Activated T-helper 17 cell treated with anti-CD3 and anti-CD28 coated beads, Interleukin-2, amount 50 U/mL, for 72 hours (primary cell): ENCODE measurements around the gene ZFP91. TPM values are rescaled to one million over a fixed set of nuclear protein-coding genes. Genes with fewer than 3 reads are reported as not detected.

Experiments
- ATAC-seq: fragments of 150-1000 bp; cut with Tn5 transposase; replicated peaks from 2 replicates; pipeline ENCODE4 v1.10.0; 2021; ENCODE audit warnings: mild to moderate bottlenecking, moderate library complexity
- H3K27ac Mint-ChIP-seq: one replicate; pipeline ENCODE4 v1.8.0; 2022; ENCODE audit warnings: mixed read lengths
- H3K27me3 Mint-ChIP-seq: one replicate; pipeline ENCODE4 v1.8.0; 2022; ENCODE audit warnings: mixed read lengths
- H3K36me3 Mint-ChIP-seq: one replicate; pipeline ENCODE4 v1.8.0; 2022; ENCODE audit warnings: low read depth, mild to moderate bottlenecking, mixed read lengths
- H3K4me1 Mint-ChIP-seq: one replicate; pipeline ENCODE4 v1.8.0; 2022; ENCODE audit warnings: mixed read lengths
- H3K4me3 Mint-ChIP-seq: one replicate; pipeline ENCODE4 v1.8.0; 2022; ENCODE audit warnings: mild to moderate bottlenecking, mixed read lengths
- H3K9me3 Mint-ChIP-seq: one replicate; pipeline ENCODE4 v1.8.0; 2022; ENCODE audit warnings: mixed read lengths
- total RNA-seq, 2 donors: library from RNA; stranded (reverse); gene quantifications; one replicate each; pipeline ENCODE4 v1.2.3, GENCODE V29; 2022

The ZFP91 gene
- total RNA-seq, 2 donors from 2014 or later, result 45.7 to 47.4 TPM

- no peaks in the 10 kb centered on the region for H3K9me3 Mint-ChIP-seq
- H3K27ac Mint-ChIP-seq, result peak overlapping the region; percentile 100
- peaks cover 6% of the 10 kb centered on the region for H3K4me1 Mint-ChIP-seq
- ATAC-seq, result no peak
- H3K36me3 Mint-ChIP-seq, result peaks cover 85% of the 10 kb centered on the region
- H3K27me3 Mint-ChIP-seq, result no peaks in the 10 kb centered on the region
- H3K4me3 Mint-ChIP-seq, result peak overlapping the region; percentile 96
Observed at GRCh38 chr11:58576887-58577471, 1.9 kb upstream of the ZFP91 start.

GRCh38 chr11:58577555-58578135 lies 1.2 kb upstream of the ZFP91 start:
- peak; percentile 63 for ATAC-seq
- Mint-ChIP-seq H3K36me3 (peaks cover 87% of the 10 kb centered on the region), H3K27ac (peak overlapping the region; percentile 100), H3K27me3 (no peaks in the 10 kb centered on the region), H3K9me3 (no peaks in the 10 kb centered on the region), H3K4me3 (peak overlapping the region; percentile 96), H3K4me1 (peaks cover 10% of the 10 kb centered on the region)

- Mint-ChIP-seq H3K27ac (peak overlapping the region; percentile 100), H3K4me3 (peak overlapping the region; percentile 96), H3K9me3 (no peaks in the 10 kb centered on the region), H3K4me1 (peaks cover 12% of the 10 kb centered on the region), H3K27me3 (no peaks in the 10 kb centered on the region), H3K36me3 (peaks cover 88% of the 10 kb centered on the region)
- no peak for ATAC-seq
Observed at GRCh38 chr11:58578136-58578634, 678 bp upstream of the ZFP91 start.

GRCh38 chr11:58579192-58580129 lies 598 bp downstream of the ZFP91 start:
- Mint-ChIP-seq H3K4me3 (peak overlapping the region; percentile 96), H3K27ac (peak overlapping the region; percentile 100), H3K27me3 (no peaks in the 10 kb centered on the region), H3K36me3 (peaks cover 86% of the 10 kb centered on the region), H3K4me1 (peaks cover 14% of the 10 kb centered on the region), H3K9me3 (no peaks in the 10 kb centered on the region)
- ATAC-seq, result peak; percentile 41

- H3K27ac Mint-ChIP-seq, result peak overlapping the region; percentile 100
Observed at GRCh38 chr11:58580311-58580710, 1.4 kb downstream of the ZFP91 start.

GRCh38 chr11:58582437-58582836 lies 3.6 kb downstream of the ZFP91 start:
- Mint-ChIP-seq H3K4me1 (peaks cover 27% of the 10 kb centered on the region), H3K27me3 (no peaks in the 10 kb centered on the region), H3K4me3 (peak overlapping the region; percentile 96), H3K9me3 (no peaks in the 10 kb centered on the region), H3K27ac (peak overlapping the region; percentile 100), H3K36me3 (peaks cover 95% of the 10 kb centered on the region)
- no peak for ATAC-seq

More at GRCh38 chr11:58580311-58580710, 1.4 kb downstream of the ZFP91 start:
- Mint-ChIP-seq H3K4me3 (peak overlapping the region; percentile 96), H3K4me1 (peaks cover 14% of the 10 kb centered on the region), H3K9me3 (no peaks in the 10 kb centered on the region), H3K27me3 (no peaks in the 10 kb centered on the region), H3K36me3 (peaks cover 86% of the 10 kb centered on the region)
- ATAC-seq, result no peak

GRCh38 chr11:58586998-58587397 lies 8.1 kb downstream of the ZFP91 start:
- Mint-ChIP-seq H3K9me3 (no peaks in the 10 kb centered on the region), H3K27me3 (no peaks in the 10 kb centered on the region), H3K36me3 (peaks cover 97% of the 10 kb centered on the region), H3K4me1 (peaks cover 31% of the 10 kb centered on the region), H3K27ac (no peak overlapping the region), H3K4me3 (no peak overlapping the region)
- no peak for ATAC-seq

GRCh38 chr11:58591659-58592058 lies 12.8 kb downstream of the ZFP91 start:
- no peak for ATAC-seq
- Mint-ChIP-seq H3K36me3 (peaks cover 98% of the 10 kb centered on the region), H3K27ac (no peak overlapping the region), H3K4me1 (peaks cover 42% of the 10 kb centered on the region), H3K27me3 (no peaks in the 10 kb centered on the region), H3K4me3 (peak overlapping the region; percentile 38), H3K9me3 (no peaks in the 10 kb centered on the region)

GRCh38 chr11:58592760-58593472 lies 14.1 kb downstream of the ZFP91 start:
- H3K36me3 Mint-ChIP-seq, result peaks cover 95% of the 10 kb centered on the region
- H3K4me1 Mint-ChIP-seq, result peaks cover 46% of the 10 kb centered on the region
- H3K4me3 Mint-ChIP-seq, result peak overlapping the region; percentile 38
- ATAC-seq, result peak; percentile 94
- H3K9me3 Mint-ChIP-seq, result no peaks in the 10 kb centered on the region
- H3K27ac Mint-ChIP-seq, result peak overlapping the region; percentile 37
- H3K27me3 Mint-ChIP-seq, result no peaks in the 10 kb centered on the region

- Mint-ChIP-seq H3K4me3 (no peak overlapping the region), H3K36me3 (peaks cover 95% of the 10 kb centered on the region), H3K4me1 (peaks cover 59% of the 10 kb centered on the region), H3K27ac (no peak overlapping the region), H3K9me3 (no peaks in the 10 kb centered on the region), H3K27me3 (no peaks in the 10 kb centered on the region)
- no peak for ATAC-seq
Observed at GRCh38 chr11:58594826-58595225, 16.0 kb downstream of the ZFP91 start.

GRCh38 chr11:58596621-58597020 lies 17.8 kb downstream of the ZFP91 start:
- Mint-ChIP-seq H3K36me3 (peaks cover 93% of the 10 kb centered on the region), H3K27ac (peak overlapping the region; percentile 7), H3K4me1 (peaks cover 64% of the 10 kb centered on the region), H3K27me3 (no peaks in the 10 kb centered on the region), H3K9me3 (no peaks in the 10 kb centered on the region), H3K4me3 (peak overlapping the region; percentile 57)
- ATAC-seq, result no peak

GRCh38 chr11:58597486-58598144 lies 18.8 kb downstream of the ZFP91 start:
- Mint-ChIP-seq H3K4me1 (peaks cover 67% of the 10 kb centered on the region), H3K27me3 (no peaks in the 10 kb centered on the region), H3K4me3 (peak overlapping the region; percentile 57), H3K36me3 (peaks cover 93% of the 10 kb centered on the region), H3K9me3 (no peaks in the 10 kb centered on the region), H3K27ac (peak overlapping the region; percentile 61)
- ATAC-seq, result peak; percentile 96

- Mint-ChIP-seq H3K36me3 (peaks cover 95% of the 10 kb centered on the region), H3K27me3 (no peaks in the 10 kb centered on the region), H3K4me3 (no peak overlapping the region), H3K9me3 (no peaks in the 10 kb centered on the region), H3K27ac (peak overlapping the region; percentile 33), H3K4me1 (peaks cover 80% of the 10 kb centered on the region)
- no peak for ATAC-seq
Observed at GRCh38 chr11:58600510-58600909, 21.6 kb downstream of the ZFP91 start.
